Measurements from ENCODE around the gene EEF1A1.

- TF ChIP-seq CHD2 (IDR thresholded peaks at IDR 0.05; ENCODE audit: low read length, partially characterized antibody) (no peak), CTCF (IDR thresholded peaks at IDR 0.05) (no peak), RAD21 (IDR thresholded peaks at IDR 0.05; ENCODE audit: low read length) (no peak), TAF1 (IDR thresholded peaks at IDR 0.05; ENCODE audit: borderline replicate concordance, low read depth, low read length) (no peak), EZH2phosphoT487 (IDR thresholded peaks at IDR 0.05; ENCODE audit: borderline replicate concordance, low read depth) (no peak), SIN3A (IDR thresholded peaks at IDR 0.05; ENCODE audit: borderline replicate concordance, low read depth, low read length) (no peak), POLR2AphosphoS5 (IDR thresholded peaks at IDR 0.05; ENCODE audit: low read depth, low read length) (no peak), EP300 (IDR thresholded peaks at IDR 0.05; ENCODE audit: borderline replicate concordance in 1 of 2, low read depth in 1 of 2, low read length in 1 of 2) (no peak), RCOR1 (IDR thresholded peaks at IDR 0.05; ENCODE audit: low read length) (no peak), GABPA (IDR thresholded peaks at IDR 0.05; ENCODE audit: low read depth) (no peak), RXRA (IDR thresholded peaks at IDR 0.05; ENCODE audit: borderline replicate concordance, low read depth) (no peak), REST (IDR thresholded peaks at IDR 0.05; ENCODE audit: low read depth, low read length) (no peak), USF2 (IDR thresholded peaks at IDR 0.05; ENCODE audit: borderline replicate concordance, low read depth, low read length) (no peak)
These were observed 15.7 kb downstream of the EEF1A1 start for GRCh38 chr6:73505142-73505541.
